GM18873 (cell line): ENCODE measurements around the gene NEMP2.
"Not testable (repeated sequence)": the region's sequence is repeated elsewhere in the genome, so short reads cannot be mapped to it uniquely, and the experiment has no call there.

ENCODE experiments used
- ATAC-seq: cut with Tn5 transposase; IDR thresholded peaks from one replicate; pipeline ENCODE4 v1.9.1; 2021; ENCODE audit warnings: mild to moderate bottlenecking, moderate library complexity, moderate number of reproducible peaks; ENCODE audit not compliant: unreplicated experiment, low FRiP score

Gene NEMP2

DNA sequence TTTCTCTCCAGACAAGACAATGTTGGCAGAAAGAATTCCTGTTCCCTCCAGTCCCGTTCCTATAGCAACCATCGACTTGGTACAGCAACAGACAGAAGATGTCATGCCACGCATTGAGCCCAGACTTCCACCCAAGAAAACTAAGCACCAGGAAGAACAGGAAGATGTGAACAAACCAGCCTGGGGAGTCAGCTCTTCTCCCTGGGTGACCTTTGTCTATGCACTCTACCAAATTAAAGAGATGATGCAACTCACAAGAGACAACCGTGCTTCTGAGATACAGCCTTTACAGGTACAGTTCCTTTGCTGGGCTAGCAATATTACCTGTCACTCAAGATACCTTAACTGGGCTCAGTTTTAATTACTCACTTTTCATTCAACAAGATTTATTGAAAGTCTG is 37.1 kb downstream of the NEMP2 start:
- ATAC-seq: no peak

DNA sequence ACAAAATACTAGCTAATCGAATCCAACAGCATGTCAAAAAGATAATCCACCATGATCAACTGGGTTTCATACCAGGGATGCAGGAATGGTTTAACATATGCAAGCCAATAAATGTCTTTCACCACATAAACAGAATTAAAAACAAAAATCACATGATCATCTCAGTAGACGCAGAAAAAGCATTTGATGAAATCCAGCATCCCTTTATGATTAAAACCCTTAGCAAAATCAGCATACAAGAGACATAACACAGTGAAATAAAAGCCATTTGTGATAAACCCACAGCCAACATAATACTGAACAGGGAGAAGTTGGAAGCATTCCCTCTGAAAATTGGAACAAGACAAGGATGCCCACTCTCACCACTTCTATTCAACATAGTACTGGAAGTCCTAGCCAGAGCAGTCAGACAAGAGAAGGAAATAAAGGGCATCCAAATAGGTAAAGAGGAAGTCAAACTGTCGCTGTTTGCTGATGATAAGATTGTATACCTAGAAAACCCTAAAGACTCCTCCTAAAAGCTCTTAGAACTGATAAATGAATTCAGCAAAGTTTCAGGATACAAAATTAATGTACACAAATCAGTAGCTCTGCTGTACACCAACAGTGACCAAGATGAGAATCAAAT is 39.8 kb downstream of the NEMP2 start:
- ATAC-seq: not testable (repeated sequence)

DNA sequence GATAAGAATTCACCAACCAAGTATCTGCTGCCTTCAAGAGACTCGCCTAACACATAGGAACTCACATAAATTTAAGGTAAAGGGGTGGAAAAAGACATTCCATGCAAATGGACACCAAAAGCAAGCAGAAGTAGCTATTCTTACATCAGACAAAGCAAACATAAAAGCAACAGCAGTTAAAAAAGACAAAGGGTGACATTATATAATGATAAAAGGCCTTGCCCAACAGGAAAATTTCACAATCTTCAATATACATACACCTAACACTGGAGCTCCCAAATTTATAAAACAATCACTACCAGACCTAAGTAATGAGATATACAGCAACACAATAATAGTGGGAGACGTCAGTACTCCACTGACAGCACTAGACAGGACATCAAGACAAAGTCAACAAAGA is 41.4 kb downstream of the NEMP2 start:
- ATAC-seq: no peak

DNA sequence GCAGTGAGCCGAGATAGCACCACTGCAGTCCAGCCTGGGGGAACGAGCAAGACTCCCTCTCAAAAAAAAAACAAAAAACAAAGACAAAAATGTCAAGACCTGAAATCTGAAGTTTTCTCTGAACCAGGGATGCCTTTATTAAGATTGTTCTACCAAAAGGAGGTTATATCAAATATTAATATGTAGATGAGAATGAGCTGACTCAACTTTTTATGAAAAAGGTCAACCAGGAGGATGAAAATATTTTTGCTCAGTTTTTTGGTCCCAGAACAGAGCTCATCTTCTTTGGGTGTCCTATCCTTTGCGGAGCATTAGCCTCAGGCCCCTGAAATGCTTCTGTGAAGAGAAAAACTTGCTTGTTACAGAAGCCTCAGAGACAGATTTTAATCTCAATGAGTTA is 44.0 kb downstream of the NEMP2 start:
- no peak for ATAC-seq

DNA sequence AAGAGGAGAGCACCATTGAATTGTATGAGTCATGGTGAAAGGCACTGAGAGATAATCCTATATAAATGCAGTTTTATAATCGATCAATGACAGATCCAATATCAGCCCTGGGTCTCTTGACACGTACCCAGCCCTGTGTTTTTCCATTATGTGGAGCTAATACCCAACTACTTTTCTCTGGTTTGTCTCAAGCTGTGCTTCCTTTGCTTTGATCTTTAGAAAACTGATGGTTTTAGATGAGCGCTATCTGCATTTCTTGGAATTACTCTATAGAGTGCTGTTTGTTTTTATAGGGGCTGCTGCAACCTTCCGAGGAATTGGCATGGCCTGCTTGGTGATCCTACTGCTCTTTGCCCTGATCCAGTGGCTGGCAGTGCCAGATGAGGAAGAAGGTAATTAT is 45.0 kb downstream of the NEMP2 start:
- no peak for ATAC-seq

DNA sequence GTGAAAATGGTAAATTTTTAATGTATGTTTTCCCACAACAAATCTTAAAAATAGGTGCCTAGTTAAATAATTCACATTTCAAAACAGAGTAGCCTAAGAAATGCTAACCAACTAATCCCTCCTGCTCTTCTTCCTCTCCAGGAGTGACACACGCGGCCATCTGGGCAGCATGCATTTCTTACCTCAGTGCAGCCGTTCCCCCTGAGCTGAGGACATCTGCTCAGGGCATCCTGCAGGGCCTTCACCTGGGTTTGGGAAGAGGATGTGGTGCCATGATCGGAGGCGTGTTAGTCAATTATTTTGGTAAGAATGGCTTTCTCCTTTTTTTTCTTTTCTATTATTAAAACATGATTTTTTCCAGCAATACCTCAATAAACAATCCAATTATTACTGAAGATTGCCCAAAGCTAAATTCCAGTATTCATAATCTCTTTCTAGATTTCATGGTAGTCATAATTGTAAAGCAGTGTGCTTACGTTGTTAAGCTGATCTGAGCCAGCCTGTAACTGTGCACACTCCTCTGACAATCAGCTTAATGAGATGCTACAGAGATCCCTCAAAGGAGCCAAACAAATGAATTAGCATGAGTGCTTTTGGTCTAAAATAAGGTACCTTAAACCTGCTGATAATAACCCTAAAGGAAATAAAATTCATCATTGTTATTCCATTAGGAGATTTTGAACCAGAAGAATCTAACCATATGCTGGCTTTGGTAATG is 45.8 kb downstream of the NEMP2 start:
- ATAC-seq: no peak

DNA sequence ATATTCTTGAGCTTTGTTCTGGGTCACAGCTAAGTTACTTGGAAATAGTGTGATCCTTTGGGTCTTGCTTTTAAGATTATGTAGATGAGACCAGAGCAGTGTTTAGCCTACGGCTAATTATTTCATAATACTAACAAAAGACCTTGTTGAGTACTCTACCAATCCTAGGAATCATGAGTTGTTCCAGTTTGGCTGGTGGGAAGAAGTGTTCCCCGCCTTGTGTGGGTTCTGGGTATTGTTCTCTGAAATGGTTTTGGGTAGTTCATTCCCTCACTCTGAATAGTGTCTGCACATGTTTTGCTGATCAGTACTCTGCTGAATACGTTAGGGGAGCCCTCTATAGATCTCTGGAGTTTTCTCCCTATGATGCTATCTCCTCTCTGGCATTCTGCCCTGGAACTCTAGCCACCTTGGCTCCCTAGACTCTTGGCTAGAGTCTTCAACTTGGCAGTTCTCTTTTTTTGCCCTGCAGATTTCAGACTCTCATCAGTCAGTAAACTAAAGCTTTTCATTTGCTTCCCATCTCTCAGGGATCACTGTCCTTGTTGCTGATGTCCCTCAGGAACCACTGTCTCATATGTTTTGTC is 48.4 kb downstream of the NEMP2 start:
- no peak for ATAC-seq

DNA sequence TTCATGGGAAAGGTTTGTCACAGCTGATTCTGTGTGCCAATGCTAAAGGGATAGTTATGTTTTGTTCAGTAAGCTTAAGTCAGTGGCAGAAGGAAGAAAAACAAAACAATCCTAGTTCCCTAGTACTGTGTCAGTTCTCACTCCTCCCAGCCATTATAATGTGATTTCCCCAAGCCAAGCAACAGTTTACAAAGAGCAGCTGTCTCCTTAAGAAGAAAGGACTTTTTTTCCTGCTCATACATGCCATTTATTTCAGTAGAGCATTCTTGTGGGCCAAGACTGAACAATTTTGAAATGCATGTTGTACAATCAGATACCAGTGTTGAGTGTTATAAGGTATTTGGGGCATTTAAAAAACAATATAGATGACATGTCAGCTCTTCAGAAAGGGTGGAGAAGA is 52.1 kb downstream of the NEMP2 start:
- no peak for ATAC-seq

DNA sequence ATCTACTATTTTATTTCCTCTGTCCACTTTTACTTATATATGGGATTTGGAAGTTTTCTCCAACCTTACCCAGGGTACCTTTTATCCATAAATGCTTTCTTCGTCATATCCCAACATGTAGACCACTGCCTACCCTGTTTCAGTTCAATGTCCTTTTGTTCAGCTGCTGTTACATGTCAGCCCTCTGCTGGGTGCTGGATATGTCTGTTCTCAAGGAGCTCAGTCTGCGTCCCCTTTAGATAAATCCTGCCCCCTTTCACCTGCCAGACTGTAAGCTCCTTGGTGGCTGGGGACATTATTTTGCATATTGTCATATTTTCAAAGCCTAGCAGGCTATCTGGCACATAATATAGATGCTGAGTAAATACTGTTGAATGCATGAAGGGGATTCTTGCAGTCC is 53.2 kb downstream of the NEMP2 start:
- ATAC-seq: no peak

DNA sequence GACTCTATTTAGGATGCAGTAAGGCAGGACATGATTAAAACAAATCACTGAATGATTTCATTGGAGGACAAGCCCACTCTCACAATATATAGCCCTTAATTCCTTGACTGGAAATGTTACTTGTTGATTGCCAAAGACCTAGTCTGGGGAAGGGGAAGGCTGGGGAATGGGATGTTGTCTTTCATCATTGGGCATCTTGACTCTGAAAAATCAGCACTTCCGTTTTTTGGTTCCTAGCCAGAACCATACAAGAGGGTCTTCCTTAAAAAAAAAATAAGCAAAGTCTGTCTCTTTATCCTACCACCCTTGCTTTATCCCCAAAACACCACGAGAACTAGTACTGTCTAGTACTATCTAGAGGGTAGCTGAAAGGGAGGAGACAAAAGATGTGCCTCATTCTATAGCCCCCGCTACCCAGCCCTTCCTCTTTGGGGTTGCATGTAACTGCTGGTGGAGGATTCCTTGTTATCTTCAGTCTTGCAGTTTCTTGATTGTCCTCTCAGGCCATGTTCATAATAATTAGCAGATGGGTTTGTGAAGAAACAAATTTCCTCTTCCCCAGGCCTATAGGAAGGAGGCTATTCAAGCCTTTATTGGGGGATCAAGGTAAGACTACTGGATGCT is 55.8 kb downstream of the NEMP2 start:
- no peak for ATAC-seq

DNA sequence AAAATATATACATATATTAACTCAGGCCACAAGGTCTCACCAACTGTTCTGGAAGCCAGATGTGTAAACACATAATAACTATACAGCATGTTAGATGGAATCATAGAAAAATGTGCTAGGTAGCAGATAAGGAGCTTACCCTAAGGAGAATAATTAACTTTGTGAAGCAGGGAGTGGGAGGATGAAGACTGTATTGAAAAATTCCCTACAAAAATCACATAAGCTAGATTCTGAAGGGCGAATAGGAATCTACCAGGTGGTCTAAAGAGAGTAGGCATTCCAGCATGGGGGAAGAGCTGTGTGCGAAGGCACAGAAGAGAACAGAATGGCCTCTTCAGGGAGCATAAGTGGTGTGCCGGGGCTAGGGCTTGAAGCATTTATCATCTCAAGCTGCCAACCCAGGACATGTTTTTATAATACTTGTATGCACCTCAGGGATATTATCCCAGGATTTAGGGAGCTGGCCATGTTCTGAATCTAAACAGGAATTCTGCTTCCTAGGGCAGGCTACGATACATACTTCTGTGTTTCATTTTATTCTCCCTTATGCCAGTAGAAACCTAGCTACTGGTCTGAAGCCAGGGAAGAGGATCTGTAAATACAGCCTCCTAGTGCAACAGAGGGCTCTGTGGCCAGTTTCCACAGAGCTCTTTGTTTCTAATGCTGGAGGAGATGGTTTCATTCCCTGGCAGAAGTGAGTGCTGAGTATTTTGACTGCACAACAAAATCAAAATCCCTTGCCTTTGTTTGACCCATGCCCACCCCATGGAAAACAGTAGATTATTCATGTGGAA is 56.7 kb downstream of the NEMP2 start:
- no peak for ATAC-seq

DNA sequence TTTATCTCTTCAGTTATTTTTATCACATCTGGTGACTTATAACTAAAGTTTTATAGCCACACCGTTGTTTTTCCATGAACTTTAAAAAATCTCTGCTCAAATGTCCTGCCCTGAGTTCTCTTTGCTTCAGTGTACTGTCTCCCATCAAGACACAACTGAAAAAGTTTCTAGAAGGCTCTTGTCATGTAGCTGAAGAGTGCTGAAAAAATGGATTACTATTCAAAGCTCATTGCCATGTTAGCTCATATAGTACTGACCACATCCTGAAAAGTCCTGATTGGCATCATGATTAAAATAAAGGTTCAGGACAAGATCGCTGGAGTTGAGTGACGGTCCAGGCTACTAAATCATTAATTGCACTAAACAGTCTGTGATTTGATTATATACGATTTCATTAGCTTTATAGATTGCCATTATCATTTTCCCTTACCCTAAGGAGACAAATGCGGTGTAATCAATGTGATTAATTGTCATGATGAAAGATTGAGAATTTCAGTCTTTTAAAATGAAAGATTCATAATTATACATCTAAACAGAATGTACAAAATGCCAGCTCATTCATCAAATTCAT is 64.2 kb downstream of the NEMP2 start:
- no peak for ATAC-seq

DNA sequence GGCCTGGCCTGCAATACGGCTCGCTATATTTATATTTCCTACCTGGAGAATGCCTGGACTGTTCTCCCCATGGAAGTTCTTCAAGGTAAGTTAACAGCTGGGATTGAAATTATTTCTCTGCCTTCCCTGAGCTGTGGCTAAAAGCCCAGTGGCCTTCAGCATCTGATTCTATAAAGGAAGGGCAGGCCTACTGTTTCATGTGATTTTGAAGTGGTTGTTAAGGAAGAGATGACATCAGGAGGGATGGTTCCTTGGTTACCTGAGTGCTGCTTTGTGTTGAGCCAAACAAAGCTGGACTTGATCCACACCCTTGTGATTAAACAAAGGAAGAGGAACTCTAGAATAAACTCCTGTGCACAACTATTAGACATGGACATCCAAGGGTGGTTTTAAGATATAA is 64.8 kb downstream of the NEMP2 start:
- ATAC-seq: no peak

DNA sequence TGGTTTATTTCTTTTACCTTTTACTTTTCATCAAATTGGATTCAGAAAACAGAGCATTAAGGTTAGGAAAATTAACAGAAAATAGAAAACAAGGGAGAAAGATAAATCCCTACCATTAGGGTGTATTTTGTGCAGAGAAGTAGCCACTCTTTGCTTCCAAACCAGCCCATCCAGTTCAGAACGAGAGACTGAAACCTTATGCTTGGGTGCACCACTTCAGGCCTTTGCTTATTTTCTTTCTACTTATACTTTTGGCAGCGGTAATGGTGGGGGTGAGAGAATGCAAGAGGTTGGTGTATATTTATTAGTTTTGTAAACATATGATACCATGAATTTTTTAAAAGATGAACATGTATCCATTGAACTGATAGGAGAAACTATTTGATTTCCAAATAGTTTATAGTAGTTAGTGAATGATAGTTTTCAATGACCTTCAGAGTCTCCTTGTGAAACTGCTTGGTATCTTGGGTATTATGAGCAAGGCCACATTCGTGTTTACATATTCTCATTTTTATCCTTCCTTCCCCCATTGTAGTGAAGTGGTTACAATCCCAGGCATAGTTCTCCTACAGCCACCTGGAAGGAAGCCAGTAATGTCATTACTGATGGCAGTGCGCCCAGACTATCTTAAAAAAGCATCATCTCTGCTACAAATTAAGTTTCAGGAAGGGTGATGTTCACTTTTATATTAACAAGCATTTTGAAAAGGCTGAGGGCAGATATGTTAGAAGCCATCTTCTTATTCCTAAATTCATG is 65.5 kb downstream of the NEMP2 start:
- no peak for ATAC-seq

DNA sequence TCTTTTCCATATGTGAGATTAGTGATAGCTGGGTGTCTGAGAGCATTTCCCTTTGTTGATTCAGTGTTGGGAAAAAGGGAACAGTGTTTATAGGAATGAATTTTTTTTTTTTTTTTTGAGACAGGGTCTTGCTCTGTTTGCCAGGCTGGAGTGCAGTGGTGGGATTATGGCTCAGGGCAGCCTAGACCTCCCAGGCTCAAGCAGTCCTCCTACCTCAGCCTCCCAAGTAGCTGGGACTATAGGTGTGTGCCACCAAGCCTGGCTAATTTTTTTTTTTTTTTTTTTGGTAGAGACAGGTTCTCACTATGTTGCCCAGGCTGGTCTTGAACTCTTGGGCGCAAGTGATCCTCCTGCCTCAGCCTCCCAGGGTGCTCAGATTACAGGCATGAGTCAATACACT is 66.2 kb downstream of the NEMP2 start:
- not testable (repeated sequence) for ATAC-seq

DNA sequence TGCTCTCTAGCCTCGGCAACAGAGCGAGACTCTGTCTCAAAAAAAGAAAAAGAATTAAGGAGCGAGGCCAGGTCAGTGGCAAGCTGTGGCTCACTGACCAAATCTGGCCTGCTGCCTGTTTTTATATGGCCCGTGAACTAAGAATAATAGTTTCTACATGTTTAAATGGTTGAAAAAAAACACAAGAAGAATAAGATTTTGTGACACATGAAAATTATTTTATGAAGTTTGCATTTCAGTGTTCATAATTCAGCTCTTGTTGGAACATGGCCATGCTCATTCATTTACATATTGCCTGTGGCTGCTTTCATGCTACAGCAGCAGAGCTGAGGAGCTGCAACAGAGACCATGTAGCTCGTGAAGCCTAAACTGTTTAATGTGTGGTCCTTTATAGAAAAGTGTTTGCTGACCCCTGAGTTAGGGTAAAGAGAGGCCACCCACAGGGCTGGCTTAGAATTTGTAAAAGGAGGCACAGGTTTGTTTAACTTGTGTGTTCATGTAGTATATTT is 66.9 kb downstream of the NEMP2 start:
- no peak for ATAC-seq

DNA sequence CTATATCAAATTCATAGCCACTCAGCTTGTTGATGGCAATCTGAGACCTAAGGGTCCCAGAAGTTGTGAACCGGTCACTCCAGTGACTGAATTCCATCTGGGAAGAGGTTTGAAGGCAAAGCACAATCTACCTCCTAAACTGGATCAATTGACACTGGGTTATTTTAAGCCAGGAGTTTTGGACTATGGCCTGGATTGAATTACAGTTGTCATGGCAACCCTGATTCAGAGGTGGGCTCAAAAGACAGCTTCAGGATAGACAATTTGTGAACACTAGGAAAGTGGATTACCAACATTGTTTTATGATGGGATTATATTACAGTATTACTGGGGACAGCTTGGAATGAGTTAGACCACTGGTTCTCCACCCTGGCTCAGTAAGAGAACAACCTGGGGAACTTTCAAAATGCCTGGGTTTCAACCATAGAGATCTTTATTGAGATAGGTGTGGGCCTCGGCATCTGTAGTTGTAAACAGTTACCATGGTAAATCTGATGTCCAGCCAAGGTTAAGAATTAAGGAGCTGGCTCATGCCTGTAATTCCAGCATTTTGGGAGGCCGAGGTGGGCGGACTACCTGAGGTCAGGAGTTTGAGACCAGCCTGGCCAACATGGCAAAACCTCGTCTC is 67.6 kb downstream of the NEMP2 start:
- ATAC-seq: no peak

DNA sequence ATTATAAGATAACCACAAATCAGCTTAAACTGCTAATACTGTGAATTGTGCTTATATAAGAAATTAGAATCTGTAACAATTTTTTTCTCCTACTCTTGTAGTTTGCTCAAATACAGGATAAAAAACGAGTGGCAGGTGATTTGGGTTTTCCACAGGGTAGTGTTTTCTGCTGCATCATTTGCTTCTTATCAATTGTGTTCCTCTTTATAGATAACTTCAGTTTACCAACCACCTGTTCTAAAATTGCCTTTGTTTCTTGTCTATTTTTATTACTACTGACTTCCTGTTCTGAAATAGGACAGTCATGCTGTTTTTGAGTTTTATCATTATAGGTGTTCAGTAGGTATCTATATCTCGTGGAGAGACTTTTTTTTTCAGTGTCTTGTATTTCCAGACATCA is 69.5 kb downstream of the NEMP2 start:
- peak; percentile 66 for ATAC-seq

DNA sequence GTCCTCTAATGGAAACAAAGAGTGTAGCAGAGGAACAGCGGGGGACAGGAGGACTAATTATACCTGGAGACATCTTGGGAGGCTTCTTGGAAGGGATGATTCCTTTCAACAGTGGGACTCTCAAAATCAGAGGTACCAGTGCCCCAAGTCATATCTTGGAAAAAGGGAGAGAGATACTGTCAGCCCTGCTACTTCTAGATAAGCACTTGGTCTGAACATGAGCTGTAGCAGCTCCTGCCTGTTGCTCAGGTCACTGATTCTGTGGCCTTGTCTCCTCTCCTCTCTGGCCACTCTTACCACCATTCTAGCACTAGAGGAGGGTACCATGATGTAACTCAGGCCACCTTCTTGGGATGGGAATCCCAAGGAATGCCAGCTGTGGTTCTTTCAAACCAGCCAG is 71.9 kb downstream of the NEMP2 start:
- no peak for ATAC-seq
